Gastrocnemius medialis (tissue), 4 donors: ENCODE data around the gene RELA.

Experiments
- POLR2A ChIP-seq, 2 donors: fragments of 450-650 bp; IDR thresholded peaks; one replicate each; pipeline ENCODE4 v1.6.1; 2017; ENCODE audit warnings: antibody characterized with exemption in 2 of 2, mild to moderate bottlenecking in 2 of 2, moderate library complexity in 2 of 2
- TF ChIP-seq, protein P1 (sequence below), 5 experiments: fragments of 450-650 bp in 3 of 5; fragments of 200-600 bp in 2 of 5; sonication (generic) in 2 of 5; IDR thresholded peaks in 4 of 5; conservative IDR thresholded peaks in 1 of 5; 1 replicate in 4 of 5; 2 replicates in 1 of 5; pipeline ENCODE4 v1.5.1; 2016 to 2019; ENCODE audit warnings: antibody characterized with exemption in 5 of 5, mild to moderate bottlenecking in 3 of 5, moderate library complexity in 3 of 5

DNA sequence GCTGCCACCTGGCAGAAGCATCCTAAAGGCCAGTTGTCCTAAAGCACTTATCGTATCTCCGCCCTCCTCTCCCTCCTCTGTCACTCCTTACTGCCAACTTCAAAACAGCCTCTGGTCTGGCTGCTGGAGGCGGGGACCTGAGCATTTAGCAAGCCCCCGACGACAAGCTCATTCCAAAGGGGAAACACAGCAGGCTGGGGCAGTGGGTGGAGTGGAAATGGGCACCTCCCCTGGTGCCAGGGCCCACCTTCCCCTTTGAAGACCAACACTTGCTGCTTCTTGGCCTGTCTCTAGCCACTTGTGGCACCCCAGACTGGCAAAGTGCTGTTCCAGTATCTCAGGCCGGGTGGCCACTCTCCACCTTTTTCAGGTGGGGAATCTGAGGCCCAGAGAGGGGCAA lies 52.3 kb downstream of the RELA start:
- TF ChIP-seq, protein P1, sequence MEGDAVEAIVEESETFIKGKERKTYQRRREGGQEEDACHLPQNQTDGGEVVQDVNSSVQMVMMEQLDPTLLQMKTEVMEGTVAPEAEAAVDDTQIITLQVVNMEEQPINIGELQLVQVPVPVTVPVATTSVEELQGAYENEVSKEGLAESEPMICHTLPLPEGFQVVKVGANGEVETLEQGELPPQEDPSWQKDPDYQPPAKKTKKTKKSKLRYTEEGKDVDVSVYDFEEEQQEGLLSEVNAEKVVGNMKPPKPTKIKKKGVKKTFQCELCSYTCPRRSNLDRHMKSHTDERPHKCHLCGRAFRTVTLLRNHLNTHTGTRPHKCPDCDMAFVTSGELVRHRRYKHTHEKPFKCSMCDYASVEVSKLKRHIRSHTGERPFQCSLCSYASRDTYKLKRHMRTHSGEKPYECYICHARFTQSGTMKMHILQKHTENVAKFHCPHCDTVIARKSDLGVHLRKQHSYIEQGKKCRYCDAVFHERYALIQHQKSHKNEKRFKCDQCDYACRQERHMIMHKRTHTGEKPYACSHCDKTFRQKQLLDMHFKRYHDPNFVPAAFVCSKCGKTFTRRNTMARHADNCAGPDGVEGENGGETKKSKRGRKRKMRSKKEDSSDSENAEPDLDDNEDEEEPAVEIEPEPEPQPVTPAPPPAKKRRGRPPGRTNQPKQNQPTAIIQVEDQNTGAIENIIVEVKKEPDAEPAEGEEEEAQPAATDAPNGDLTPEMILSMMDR (IDR thresholded peaks at IDR 0.05 in 4 of 5, conservative IDR thresholded peaks at IDR 0.05 in 1 of 5) = no peak
- no peak for TF ChIP-seq POLR2A (IDR thresholded peaks at IDR 0.05)
